Nephron (organoid): ENCODE data around the gene BCL11B.

Experiments used
- H3K27ac Mint-ChIP-seq, 3 experiments: 2 replicates each; pipeline ENCODE4 v1.8.0; 2020; ENCODE audit warnings: mixed read lengths in 3 of 3, mild to moderate bottlenecking in 2 of 3, moderate library complexity in 1 of 3
- H3K27me3 Mint-ChIP-seq: 2 replicates; pipeline ENCODE4 v1.8.0; 2021; ENCODE audit warnings: low read depth, mild to moderate bottlenecking, moderate library complexity, mixed read lengths
- H3K36me3 Mint-ChIP-seq: 2 replicates; pipeline ENCODE4 v1.8.0; 2020; ENCODE audit warnings: low read depth, mixed read lengths
- H3K4me1 Mint-ChIP-seq: 2 replicates; pipeline ENCODE4 v1.8.0; 2020; ENCODE audit warnings: mixed read lengths
- H3K4me3 Mint-ChIP-seq, 3 experiments: 2 replicates each; pipeline ENCODE4 v1.8.0; 2020; ENCODE audit warnings: mild to moderate bottlenecking in 3 of 3, mixed read lengths in 3 of 3, moderate library complexity in 2 of 3
- H3K9me3 Mint-ChIP-seq: 2 replicates; pipeline ENCODE4 v1.8.0; 2020; ENCODE audit warnings: mixed read lengths
- TF ChIP-seq, protein P1 (sequence below), 3 experiments: fragments of 200-600 bp; sonication (generic); IDR thresholded peaks; one replicate each; pipeline ENCODE4 v1.5.0; 2021; ENCODE audit warnings: antibody characterized with exemption in 3 of 3; ENCODE audit not compliant: unreplicated experiment in 3 of 3

The BCL11B gene

DNA sequence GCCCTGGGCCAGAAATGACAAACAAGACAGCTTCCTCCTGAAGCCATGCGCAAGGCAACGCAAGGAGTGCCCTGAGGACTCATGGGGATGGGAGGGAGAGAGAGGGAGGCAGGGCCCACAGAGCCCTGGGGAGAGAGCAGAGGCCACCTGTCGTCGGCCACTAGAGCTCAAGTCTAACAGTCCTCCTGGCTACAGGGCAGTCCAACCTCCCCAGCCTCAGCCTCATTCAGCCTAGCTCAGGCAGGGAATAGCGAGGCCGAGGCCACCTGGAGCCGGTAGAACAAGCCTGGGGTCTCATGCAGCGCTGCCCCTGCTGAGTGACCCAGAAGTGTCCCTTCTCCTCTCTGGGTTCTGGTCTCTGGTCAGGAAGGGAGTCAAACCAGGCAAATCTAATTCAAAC, 69.5 kb downstream of the BCL11B start:
- Mint-ChIP-seq H3K27ac (no peak overlapping the region), H3K9me3 (no peaks in the 10 kb centered on the region), H3K27me3 (peaks cover 44% of the 10 kb centered on the region), H3K4me3 (no peak overlapping the region), H3K36me3 (no peaks in the 10 kb centered on the region), H3K4me1 (peaks cover 25% of the 10 kb centered on the region)
- TF ChIP-seq, protein P1, sequence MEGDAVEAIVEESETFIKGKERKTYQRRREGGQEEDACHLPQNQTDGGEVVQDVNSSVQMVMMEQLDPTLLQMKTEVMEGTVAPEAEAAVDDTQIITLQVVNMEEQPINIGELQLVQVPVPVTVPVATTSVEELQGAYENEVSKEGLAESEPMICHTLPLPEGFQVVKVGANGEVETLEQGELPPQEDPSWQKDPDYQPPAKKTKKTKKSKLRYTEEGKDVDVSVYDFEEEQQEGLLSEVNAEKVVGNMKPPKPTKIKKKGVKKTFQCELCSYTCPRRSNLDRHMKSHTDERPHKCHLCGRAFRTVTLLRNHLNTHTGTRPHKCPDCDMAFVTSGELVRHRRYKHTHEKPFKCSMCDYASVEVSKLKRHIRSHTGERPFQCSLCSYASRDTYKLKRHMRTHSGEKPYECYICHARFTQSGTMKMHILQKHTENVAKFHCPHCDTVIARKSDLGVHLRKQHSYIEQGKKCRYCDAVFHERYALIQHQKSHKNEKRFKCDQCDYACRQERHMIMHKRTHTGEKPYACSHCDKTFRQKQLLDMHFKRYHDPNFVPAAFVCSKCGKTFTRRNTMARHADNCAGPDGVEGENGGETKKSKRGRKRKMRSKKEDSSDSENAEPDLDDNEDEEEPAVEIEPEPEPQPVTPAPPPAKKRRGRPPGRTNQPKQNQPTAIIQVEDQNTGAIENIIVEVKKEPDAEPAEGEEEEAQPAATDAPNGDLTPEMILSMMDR (IDR thresholded peaks at IDR 0.05; ENCODE audit: unreplicated experiment in 3 of 3) = no peak

DNA sequence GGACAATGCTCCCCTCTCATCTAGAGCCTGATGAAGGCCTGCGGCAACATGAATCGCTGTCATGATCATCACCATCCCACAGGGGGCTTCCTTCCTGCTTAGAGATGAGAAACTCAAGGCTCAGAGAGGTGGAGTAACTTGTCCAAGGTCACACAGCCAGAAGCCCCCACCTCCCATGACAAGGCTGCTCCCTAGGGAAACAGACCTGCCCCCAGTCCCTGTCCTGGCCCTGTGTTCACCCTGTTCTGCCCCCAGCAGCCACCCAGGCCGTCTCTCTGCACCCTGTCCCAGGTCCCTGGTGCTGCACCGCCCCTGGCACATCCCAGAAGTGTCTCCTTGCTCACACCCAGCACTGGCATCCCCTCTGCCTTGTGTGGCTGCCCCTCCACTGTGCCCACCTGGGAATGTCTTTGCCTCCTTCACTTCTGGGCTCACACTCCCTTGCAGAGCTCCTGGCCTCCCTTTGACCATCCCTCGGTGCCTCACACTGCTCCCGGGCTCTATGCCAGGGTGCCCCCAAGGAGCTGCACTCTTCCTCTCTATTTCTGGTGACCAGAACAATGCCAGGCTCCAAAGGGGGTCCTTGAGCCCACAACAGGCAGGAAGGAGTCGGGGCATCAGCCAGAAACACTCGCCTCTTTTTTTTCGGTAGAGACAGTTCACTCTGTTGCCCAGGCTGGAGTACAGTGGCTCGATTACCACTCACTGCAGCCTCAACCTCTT, 70.5 kb downstream of the BCL11B start:
- H3K27ac Mint-ChIP-seq = no peak overlapping the region
- no peaks in the 10 kb centered on the region for H3K9me3 Mint-ChIP-seq
- TF ChIP-seq, protein P1 (IDR thresholded peaks at IDR 0.05; ENCODE audit: unreplicated experiment in 3 of 3) = no peak
- peaks cover 49% of the 10 kb centered on the region for H3K27me3 Mint-ChIP-seq
- no peak overlapping the region for H3K4me3 Mint-ChIP-seq
- H3K36me3 Mint-ChIP-seq = no peaks in the 10 kb centered on the region
- H3K4me1 Mint-ChIP-seq = peaks cover 32% of the 10 kb centered on the region

DNA sequence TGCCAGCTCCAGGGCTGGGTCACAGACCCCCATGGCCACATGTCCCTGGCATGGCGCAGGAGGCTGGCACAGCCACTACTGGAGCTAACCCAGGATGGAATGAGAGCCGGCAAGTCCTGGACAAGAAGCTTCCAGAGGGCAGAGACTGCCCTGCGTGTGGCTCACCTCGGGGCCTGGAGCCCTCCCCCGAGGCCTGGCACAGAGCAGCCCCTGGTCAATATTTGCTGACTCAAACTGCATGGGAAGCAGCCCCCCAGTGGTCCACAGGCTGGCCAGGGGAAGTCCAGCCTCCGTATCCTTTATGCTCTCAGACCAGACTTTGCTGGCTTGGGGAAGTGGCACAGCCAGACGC, 71.4 kb downstream of the BCL11B start:
- H3K9me3 Mint-ChIP-seq = no peaks in the 10 kb centered on the region
- H3K4me1 Mint-ChIP-seq = peaks cover 41% of the 10 kb centered on the region
- TF ChIP-seq, protein P1 (IDR thresholded peaks at IDR 0.05; ENCODE audit: unreplicated experiment in 3 of 3) = no peak
- no peaks in the 10 kb centered on the region for H3K36me3 Mint-ChIP-seq
- H3K27me3 Mint-ChIP-seq = peaks cover 58% of the 10 kb centered on the region
- H3K27ac Mint-ChIP-seq = no peak overlapping the region
- no peak overlapping the region for H3K4me3 Mint-ChIP-seq

DNA sequence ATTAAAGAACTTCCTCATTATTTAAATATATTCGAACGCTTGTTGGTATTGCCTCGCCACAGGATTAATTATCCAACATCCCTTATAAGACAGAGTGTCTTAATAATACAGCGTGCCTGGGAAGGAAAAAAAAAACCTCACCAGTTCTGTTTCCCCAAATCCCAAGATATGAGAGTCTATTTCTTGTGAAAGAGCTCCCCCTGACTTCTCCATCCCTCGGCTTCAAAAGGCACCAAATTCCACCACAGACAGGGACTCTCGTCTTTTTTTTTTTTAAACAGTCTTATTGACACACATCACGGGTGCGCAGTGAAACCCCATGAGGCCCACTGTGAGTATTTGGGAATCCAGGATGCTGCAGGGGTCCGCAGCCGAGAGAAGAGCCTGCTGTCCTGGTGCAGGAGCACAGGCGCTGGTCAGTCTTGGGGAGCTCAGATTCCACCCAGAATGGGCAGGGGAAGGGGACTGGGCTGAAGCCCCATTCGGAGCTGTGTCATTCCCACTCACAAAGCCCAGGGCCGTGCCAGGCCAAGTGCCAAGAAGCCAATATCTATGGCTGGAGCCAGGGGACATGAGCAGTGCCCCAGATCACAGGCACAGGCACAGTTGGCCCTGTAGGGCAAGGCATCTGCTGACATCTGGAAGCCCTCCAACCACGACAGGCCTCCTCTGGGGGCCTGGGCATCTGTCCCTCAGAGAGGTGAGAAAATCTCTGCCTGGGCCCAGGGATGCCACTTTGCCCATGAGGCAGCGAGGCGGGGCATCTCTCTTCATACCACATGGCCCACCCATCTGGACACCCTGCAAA, 71.9 kb downstream of the BCL11B start:
- H3K4me1 Mint-ChIP-seq = peaks cover 43% of the 10 kb centered on the region
- no peaks in the 10 kb centered on the region for H3K36me3 Mint-ChIP-seq
- no peak overlapping the region for H3K4me3 Mint-ChIP-seq
- H3K27ac Mint-ChIP-seq = no peak overlapping the region
- TF ChIP-seq, protein P1 (IDR thresholded peaks at IDR 0.05; ENCODE audit: unreplicated experiment in 3 of 3) = peak in 2 of 3 experiments; percentile 36 to 41
- H3K27me3 Mint-ChIP-seq = peaks cover 63% of the 10 kb centered on the region
- H3K9me3 Mint-ChIP-seq = no peaks in the 10 kb centered on the region

DNA sequence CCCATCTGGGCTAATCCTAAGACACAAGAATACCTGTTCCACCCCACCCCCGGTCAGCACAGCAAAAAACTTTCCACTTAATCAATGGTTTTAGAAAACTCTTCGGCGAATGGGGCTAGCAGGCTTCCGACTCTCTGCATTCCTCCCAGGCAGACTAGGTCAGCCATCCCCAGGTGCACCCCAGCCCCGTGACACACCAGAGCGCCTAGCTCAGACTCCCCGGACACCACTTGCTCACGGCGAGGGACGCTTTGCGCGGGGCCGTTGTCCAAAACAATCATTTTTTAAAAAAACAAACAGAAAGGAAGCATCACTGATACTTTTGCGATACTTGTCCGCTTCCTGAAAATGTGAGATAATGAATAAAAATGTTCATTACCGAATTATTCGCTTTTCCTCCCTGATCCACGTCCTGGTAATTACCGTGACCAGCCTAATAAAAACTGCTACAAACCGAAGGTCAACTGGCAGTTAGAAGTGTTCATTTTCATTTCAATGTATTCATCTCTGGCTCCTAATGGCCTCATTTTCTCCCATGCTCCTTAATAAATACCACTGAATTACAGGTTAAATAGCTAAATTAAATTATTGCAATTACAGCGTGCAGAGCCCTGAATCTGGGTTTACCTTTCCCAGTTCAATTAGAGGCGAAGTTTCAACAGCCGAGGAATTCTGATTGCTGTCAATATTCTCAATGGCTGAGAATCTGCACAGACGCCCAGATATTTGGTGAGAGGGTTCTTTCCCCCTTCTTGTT, 73.1 kb downstream of the BCL11B start:
- Mint-ChIP-seq H3K4me1 (peaks cover 45% of the 10 kb centered on the region), H3K9me3 (no peaks in the 10 kb centered on the region), H3K4me3 (no peak overlapping the region), H3K27me3 (peaks cover 63% of the 10 kb centered on the region), H3K27ac (no peak overlapping the region), H3K36me3 (no peaks in the 10 kb centered on the region)
- TF ChIP-seq, protein P1 (IDR thresholded peaks at IDR 0.05; ENCODE audit: unreplicated experiment in 3 of 3) = no peak
